DOHH2 (cell line): Measurements from ENCODE around the gene NPFF.

Source experiments
- EZH2phosphoT487 ChIP-seq: fragments of 200-600 bp; sonication (generic); IDR thresholded peaks from 2 replicates; pipeline ENCODE4 v1.6.1; 2017; ENCODE audit warnings: borderline replicate concordance, mild to moderate bottlenecking, antibody characterized with exemption, low read length, moderate library complexity, mixed read lengths
- TF ChIP-seq, protein P1 (sequence below): fragments of 200-600 bp; sonication (generic); IDR thresholded peaks from one replicate; pipeline ENCODE4 v1.5.1; 2014; ENCODE audit warnings: antibody characterized with exemption, mild to moderate bottlenecking, low read depth, low read length; ENCODE audit not compliant: poor library complexity, severe bottlenecking

DNA sequence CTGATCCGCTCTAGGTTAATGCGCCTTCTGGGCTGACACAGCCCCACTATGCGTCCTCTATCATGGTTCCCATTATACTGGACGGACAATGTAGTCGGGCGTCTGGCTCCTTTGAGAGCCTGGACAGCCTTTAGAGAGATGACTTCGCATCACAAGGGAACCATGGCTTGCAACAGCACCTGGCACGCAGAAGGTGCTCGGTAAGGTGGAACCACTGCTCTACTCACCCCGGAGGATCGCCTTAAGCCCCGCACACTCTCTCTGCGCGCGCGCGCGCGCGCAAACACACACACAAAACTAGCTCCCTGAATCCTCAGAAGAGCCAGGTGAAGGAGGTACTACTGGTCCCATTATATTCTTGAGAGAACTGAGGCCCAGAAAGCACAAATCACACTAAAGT, 15.1 kb downstream of the NPFF start:
- TF ChIP-seq, protein P1, sequence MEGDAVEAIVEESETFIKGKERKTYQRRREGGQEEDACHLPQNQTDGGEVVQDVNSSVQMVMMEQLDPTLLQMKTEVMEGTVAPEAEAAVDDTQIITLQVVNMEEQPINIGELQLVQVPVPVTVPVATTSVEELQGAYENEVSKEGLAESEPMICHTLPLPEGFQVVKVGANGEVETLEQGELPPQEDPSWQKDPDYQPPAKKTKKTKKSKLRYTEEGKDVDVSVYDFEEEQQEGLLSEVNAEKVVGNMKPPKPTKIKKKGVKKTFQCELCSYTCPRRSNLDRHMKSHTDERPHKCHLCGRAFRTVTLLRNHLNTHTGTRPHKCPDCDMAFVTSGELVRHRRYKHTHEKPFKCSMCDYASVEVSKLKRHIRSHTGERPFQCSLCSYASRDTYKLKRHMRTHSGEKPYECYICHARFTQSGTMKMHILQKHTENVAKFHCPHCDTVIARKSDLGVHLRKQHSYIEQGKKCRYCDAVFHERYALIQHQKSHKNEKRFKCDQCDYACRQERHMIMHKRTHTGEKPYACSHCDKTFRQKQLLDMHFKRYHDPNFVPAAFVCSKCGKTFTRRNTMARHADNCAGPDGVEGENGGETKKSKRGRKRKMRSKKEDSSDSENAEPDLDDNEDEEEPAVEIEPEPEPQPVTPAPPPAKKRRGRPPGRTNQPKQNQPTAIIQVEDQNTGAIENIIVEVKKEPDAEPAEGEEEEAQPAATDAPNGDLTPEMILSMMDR: no peak
- TF ChIP-seq EZH2phosphoT487: no peak
